ENCODE data around the gene CRIP3. TPM values are rescaled to one million over a fixed set of nuclear protein-coding genes. Genes with fewer than 3 reads are reported as not detected.

CRIP3 gene
- total and polyA plus RNA-seq, 2 of the 13 experiments (the other 11 are each of a cell fraction or from before 2014, with no cell fraction given): 6.3 to 9.3 TPM

GRCh38 chr6:43262000-43262779 is 46.4 kb downstream of the CRIP3 start (continued):
- TF ChIP-seq, protein P1, sequence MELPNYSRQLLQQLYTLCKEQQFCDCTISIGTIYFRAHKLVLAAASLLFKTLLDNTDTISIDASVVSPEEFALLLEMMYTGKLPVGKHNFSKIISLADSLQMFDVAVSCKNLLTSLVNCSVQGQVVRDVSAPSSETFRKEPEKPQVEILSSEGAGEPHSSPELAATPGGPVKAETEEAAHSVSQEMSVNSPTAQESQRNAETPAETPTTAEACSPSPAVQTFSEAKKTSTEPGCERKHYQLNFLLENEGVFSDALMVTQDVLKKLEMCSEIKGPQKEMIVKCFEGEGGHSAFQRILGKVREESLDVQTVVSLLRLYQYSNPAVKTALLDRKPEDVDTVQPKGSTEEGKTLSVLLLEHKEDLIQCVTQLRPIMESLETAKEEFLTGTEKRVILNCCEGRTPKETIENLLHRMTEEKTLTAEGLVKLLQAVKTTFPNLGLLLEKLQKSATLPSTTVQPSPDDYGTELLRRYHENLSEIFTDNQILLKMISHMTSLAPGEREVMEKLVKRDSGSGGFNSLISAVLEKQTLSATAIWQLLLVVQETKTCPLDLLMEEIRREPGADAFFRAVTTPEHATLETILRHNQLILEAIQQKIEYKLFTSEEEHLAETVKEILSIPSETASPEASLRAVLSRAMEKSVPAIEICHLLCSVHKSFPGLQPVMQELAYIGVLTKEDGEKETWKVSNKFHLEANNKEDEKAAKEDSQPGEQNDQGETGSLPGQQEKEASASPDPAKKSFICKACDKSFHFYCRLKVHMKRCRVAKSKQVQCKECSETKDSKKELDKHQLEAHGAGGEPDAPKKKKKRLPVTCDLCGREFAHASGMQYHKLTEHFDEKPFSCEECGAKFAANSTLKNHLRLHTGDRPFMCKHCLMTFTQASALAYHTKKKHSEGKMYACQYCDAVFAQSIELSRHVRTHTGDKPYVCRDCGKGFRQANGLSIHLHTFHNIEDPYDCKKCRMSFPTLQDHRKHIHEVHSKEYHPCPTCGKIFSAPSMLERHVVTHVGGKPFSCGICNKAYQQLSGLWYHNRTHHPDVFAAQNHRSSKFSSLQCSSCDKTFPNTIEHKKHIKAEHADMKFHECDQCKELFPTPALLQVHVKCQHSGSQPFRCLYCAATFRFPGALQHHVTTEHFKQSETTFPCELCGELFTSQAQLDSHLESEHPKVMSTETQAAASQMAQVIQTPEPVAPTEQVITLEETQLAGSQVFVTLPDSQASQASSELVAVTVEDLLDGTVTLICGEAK (IDR thresholded peaks at IDR 0.05): no peak
- TF ChIP-seq, protein P1 (CRISPR knock-in tag; IDR thresholded peaks at IDR 0.05): no peak; the same call in 1 of the 2 replicates
- no peak for TF ChIP-seq SIX4 (CRISPR knock-in tag; IDR thresholded peaks at IDR 0.05)
- peak; percentile 55; the same call in 1 of the 2 replicates for TF ChIP-seq IRF2 (CRISPR knock-in tag; IDR thresholded peaks at IDR 0.05)
- TF ChIP-seq, protein P2, sequence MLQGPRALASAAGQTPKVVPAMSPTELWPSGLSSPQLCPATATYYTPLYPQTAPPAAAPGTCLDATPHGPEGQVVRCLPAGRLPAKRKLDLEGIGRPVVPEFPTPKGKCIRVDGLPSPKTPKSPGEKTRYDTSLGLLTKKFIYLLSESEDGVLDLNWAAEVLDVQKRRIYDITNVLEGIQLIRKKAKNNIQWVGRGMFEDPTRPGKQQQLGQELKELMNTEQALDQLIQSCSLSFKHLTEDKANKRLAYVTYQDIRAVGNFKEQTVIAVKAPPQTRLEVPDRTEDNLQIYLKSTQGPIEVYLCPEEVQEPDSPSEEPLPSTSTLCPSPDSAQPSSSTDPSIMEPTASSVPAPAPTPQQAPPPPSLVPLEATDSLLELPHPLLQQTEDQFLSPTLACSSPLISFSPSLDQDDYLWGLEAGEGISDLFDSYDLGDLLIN (CRISPR knock-in tag; IDR thresholded peaks at IDR 0.05; ENCODE audit: borderline replicate concordance): 0 out of 2 replicates have a peak, but pooled peaks have one; percentile 24
- TF ChIP-seq RARA (CRISPR knock-in tag; IDR thresholded peaks at IDR 0.05): peak; percentile 29; the same call in 1 of the 2 replicates
- peak; percentile 47; the same call in 1 of the 2 replicates for TF ChIP-seq GMEB1 (CRISPR knock-in tag; IDR thresholded peaks at IDR 0.05; ENCODE audit: borderline replicate concordance)
- TF ChIP-seq ERF (CRISPR knock-in tag; IDR thresholded peaks at IDR 0.05): peak; percentile 71; the same call in 1 of the 2 replicates
- TF ChIP-seq LCORL (IDR thresholded peaks at IDR 0.05): no peak
- 0 out of 2 replicates have a peak, but pooled peaks have one; percentile 34 for TF ChIP-seq LCORL (CRISPR knock-in tag; IDR thresholded peaks at IDR 0.05)
- TF ChIP-seq, protein P3, sequence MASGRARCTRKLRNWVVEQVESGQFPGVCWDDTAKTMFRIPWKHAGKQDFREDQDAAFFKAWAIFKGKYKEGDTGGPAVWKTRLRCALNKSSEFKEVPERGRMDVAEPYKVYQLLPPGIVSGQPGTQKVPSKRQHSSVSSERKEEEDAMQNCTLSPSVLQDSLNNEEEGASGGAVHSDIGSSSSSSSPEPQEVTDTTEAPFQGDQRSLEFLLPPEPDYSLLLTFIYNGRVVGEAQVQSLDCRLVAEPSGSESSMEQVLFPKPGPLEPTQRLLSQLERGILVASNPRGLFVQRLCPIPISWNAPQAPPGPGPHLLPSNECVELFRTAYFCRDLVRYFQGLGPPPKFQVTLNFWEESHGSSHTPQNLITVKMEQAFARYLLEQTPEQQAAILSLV (CRISPR knock-in tag; IDR thresholded peaks at IDR 0.05; ENCODE audit: borderline replicate concordance): no peak; the same call in 1 of the 2 replicates
- TF ChIP-seq, protein P4, sequence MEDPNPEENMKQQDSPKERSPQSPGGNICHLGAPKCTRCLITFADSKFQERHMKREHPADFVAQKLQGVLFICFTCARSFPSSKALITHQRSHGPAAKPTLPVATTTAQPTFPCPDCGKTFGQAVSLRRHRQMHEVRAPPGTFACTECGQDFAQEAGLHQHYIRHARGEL (CRISPR knock-in tag; IDR thresholded peaks at IDR 0.05): peak; percentile 58; the same call in 1 of the 2 replicates
- TF ChIP-seq SMAD3 (CRISPR knock-in tag; IDR thresholded peaks at IDR 0.05): peak; percentile 68; the same call in 1 of the 2 replicates
- TF ChIP-seq ZBTB7B (CRISPR knock-in tag; IDR thresholded peaks at IDR 0.05): peak; percentile 59; the same call in 1 of the 2 replicates
- no peak for TF ChIP-seq ASH2L (IDR thresholded peaks at IDR 0.05; ENCODE audit: insufficient read length, low read depth, low read length)
